ENCODE measurements around the gene TMEM123. TPM values are rescaled to one million over a fixed set of nuclear protein-coding genes. Genes with fewer than 3 reads are reported as not detected.

The TMEM123 gene
- total RNA-seq, 1 donor from 2014 or later = 172 TPM

GRCh38 chr11:102429691-102430090, 22.9 kb downstream of the TMEM123 start:
- Histone ChIP-seq H3K4me3 (ENCODE audit: low read depth, low read length) (no peak overlapping the region), H3K27me3 (ENCODE audit: control insufficient read depth, insufficient read depth, low read length) (no peaks in the 10 kb centered on the region), H3K36me3 (ENCODE audit: control insufficient read depth, insufficient read depth, low read length) (peaks cover 4% of the 10 kb centered on the region)
- TF ChIP-seq, protein P1, sequence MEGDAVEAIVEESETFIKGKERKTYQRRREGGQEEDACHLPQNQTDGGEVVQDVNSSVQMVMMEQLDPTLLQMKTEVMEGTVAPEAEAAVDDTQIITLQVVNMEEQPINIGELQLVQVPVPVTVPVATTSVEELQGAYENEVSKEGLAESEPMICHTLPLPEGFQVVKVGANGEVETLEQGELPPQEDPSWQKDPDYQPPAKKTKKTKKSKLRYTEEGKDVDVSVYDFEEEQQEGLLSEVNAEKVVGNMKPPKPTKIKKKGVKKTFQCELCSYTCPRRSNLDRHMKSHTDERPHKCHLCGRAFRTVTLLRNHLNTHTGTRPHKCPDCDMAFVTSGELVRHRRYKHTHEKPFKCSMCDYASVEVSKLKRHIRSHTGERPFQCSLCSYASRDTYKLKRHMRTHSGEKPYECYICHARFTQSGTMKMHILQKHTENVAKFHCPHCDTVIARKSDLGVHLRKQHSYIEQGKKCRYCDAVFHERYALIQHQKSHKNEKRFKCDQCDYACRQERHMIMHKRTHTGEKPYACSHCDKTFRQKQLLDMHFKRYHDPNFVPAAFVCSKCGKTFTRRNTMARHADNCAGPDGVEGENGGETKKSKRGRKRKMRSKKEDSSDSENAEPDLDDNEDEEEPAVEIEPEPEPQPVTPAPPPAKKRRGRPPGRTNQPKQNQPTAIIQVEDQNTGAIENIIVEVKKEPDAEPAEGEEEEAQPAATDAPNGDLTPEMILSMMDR (IDR thresholded peaks at IDR 0.05; ENCODE audit: insufficient read depth, low read length, severe bottlenecking) = no peak
- FAIRE-seq (no peak), DNase-seq (ENCODE audit: low read depth) (no peak)

DNA sequence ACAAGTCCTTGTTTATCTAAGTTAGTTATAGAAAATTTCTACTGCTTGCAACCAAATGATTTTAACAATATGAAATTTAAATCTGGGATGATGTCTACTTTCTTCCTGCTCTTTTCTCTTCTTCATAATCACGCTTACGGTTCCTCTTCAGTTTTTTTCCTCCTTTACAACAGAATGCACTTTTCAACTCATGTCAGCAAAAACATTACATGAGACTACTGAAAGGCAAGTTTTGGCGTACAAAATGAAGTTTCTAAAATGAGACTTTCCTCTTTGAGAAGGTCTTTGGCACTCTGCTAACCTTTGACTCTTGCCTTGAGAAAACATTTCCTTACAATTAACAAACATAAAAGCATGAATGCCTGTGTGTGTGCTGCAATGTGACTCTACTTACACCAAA, 23.3 kb downstream of the TMEM123 start:
- no peak overlapping the region for H3K4me3 ChIP-seq (ENCODE audit: low read depth, low read length)
- H3K36me3 ChIP-seq (ENCODE audit: control insufficient read depth, insufficient read depth, low read length) = peaks cover 4% of the 10 kb centered on the region
- FAIRE-seq (no peak), DNase-seq (ENCODE audit: low read depth) (no peak)
- TF ChIP-seq, protein P1 (IDR thresholded peaks at IDR 0.05; ENCODE audit: insufficient read depth, low read length, severe bottlenecking) = no peak
- no peaks in the 10 kb centered on the region for H3K27me3 ChIP-seq (ENCODE audit: control insufficient read depth, insufficient read depth, low read length)

- no peaks in the 10 kb centered on the region for H3K27me3 ChIP-seq (ENCODE audit: control insufficient read depth, insufficient read depth, low read length)
- no peak overlapping the region for H3K4me3 ChIP-seq (ENCODE audit: low read depth, low read length)
- TF ChIP-seq, protein P1 (IDR thresholded peaks at IDR 0.05; ENCODE audit: insufficient read depth, low read length, severe bottlenecking) = no peak
- FAIRE-seq = no peak
- DNase-seq (ENCODE audit: low read depth) = no peak
- peaks cover 4% of the 10 kb centered on the region for H3K36me3 ChIP-seq (ENCODE audit: control insufficient read depth, insufficient read depth, low read length)
Measured at GRCh38 chr11:102428696-102429095, 23.9 kb downstream of the TMEM123 start.

GRCh38 chr11:102427068-102427467, 25.5 kb downstream of the TMEM123 start:
- Histone ChIP-seq H3K36me3 (ENCODE audit: control insufficient read depth, insufficient read depth, low read length) (peaks cover 3% of the 10 kb centered on the region), H3K4me3 (ENCODE audit: low read depth, low read length) (no peak overlapping the region), H3K27me3 (ENCODE audit: control insufficient read depth, insufficient read depth, low read length) (no peaks in the 10 kb centered on the region)
- no peak for FAIRE-seq
- DNase-seq (ENCODE audit: low read depth) = no peak
- TF ChIP-seq, protein P1 (IDR thresholded peaks at IDR 0.05; ENCODE audit: insufficient read depth, low read length, severe bottlenecking) = no peak

DNA sequence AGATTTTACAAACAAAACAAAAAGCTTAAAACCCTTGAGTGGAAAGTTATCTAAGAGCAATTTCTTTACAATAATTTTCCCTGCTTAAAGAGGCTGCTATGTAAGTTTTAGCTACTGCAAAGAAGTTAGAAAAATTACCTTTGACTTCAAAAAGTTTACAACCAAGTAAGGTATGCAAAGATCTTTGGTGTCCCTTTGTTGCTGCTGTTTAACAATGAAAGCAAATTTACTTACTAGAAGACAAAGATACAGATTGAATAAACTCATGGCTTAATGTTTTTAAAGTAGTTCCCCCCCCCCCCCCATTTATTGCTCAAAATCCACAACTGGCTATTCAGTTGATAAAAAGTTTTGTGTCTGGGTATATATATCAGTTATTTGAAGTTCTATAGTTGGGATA, 26.0 kb downstream of the TMEM123 start:
- Histone ChIP-seq H3K4me3 (ENCODE audit: low read depth, low read length) (no peak overlapping the region), H3K36me3 (ENCODE audit: control insufficient read depth, insufficient read depth, low read length) (peaks cover 3% of the 10 kb centered on the region), H3K27me3 (ENCODE audit: control insufficient read depth, insufficient read depth, low read length) (no peaks in the 10 kb centered on the region)
- TF ChIP-seq, protein P1 (IDR thresholded peaks at IDR 0.05; ENCODE audit: insufficient read depth, low read length, severe bottlenecking) = no peak
- FAIRE-seq (no peak), DNase-seq (ENCODE audit: low read depth) (no peak)

DNA sequence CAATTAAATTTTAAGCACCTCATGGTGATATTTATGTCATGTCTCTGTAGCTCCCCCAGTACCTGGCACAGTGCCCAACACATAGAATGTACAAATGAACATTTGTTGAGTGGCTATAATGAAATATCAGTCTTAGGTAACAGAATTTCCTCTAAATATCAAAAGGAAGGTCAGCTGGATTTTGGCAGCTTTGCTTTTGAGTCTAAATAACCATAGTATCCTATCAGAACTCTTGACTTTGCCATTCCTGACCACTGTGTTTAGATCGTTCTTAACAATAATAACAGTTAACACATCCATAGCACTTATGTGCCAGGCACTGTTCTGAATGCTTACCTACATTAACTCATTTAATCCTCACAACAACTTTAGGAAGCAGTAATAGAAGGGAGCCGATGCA, 26.6 kb downstream of the TMEM123 start:
- Histone ChIP-seq H3K36me3 (ENCODE audit: control insufficient read depth, insufficient read depth, low read length) (peaks cover 3% of the 10 kb centered on the region), H3K4me3 (ENCODE audit: low read depth, low read length) (no peak overlapping the region), H3K27me3 (ENCODE audit: control insufficient read depth, insufficient read depth, low read length) (no peaks in the 10 kb centered on the region)
- DNase-seq (ENCODE audit: low read depth) = no peak
- TF ChIP-seq, protein P1 (IDR thresholded peaks at IDR 0.05; ENCODE audit: insufficient read depth, low read length, severe bottlenecking) = no peak
- FAIRE-seq = no peak
